ENCODE results near the gene TSPAN9.

TSPAN9 gene

GRCh38 chr12:3328081-3328480 is 250.9 kb downstream of the TSPAN9 start:
- no peak for TF ChIP-seq CTCF (IDR thresholded peaks at IDR 0.05)
- Histone ChIP-seq H3K4me3 (ENCODE audit: low read depth, low read length) (no peak overlapping the region), H3K4me2 (ENCODE audit: low read length) (no peak overlapping the region), H3K27me3 (ENCODE audit: control insufficient read depth, insufficient read depth, low read length) (no peaks in the 10 kb centered on the region), H3K27ac (no peak overlapping the region), H3K4me1 (no peaks in the 10 kb centered on the region), H2AFZ (no peak overlapping the region), H3K36me3 (ENCODE audit: control insufficient read depth, insufficient read depth, low read length) (no peaks in the 10 kb centered on the region), H3K79me2 (no peaks in the 10 kb centered on the region), H3K9me3 (ENCODE audit: control insufficient read depth, low read length) (no peaks in the 10 kb centered on the region), H3K9ac (no peak overlapping the region)

- TF ChIP-seq CTCF (IDR thresholded peaks at IDR 0.05) = no peak
- no peaks in the 10 kb centered on the region for H3K79me2 ChIP-seq
These were observed 251.4 kb downstream of the TSPAN9 start for GRCh38 chr12:3328571-3328970.

GRCh38 chr12:3329361-3329760 is 252.2 kb downstream of the TSPAN9 start:
- no peak overlapping the region for H3K4me2 ChIP-seq (ENCODE audit: low read length)
- no peaks in the 10 kb centered on the region for H3K27me3 ChIP-seq (ENCODE audit: control insufficient read depth, insufficient read depth, low read length)
- no peak overlapping the region for H3K9ac ChIP-seq
- no peaks in the 10 kb centered on the region for H3K4me1 ChIP-seq
- H3K79me2 ChIP-seq = no peaks in the 10 kb centered on the region
- H3K36me3 ChIP-seq (ENCODE audit: control insufficient read depth, insufficient read depth, low read length) = no peaks in the 10 kb centered on the region
- H3K27ac ChIP-seq = no peak overlapping the region
- TF ChIP-seq CTCF (IDR thresholded peaks at IDR 0.05) = no peak
- no peak overlapping the region for H2AFZ ChIP-seq
- no peak overlapping the region for H3K4me3 ChIP-seq (ENCODE audit: low read depth, low read length)
- no peaks in the 10 kb centered on the region for H3K9me3 ChIP-seq (ENCODE audit: control insufficient read depth, low read length)

More at GRCh38 chr12:3328571-3328970, 251.4 kb downstream of the TSPAN9 start:
- no peak overlapping the region for H2AFZ ChIP-seq
- no peak overlapping the region for H3K9ac ChIP-seq
- no peak overlapping the region for H3K27ac ChIP-seq
- H3K4me1 ChIP-seq = no peaks in the 10 kb centered on the region
- H3K9me3 ChIP-seq (ENCODE audit: control insufficient read depth, low read length) = no peaks in the 10 kb centered on the region
- H3K27me3 ChIP-seq (ENCODE audit: control insufficient read depth, insufficient read depth, low read length) = no peaks in the 10 kb centered on the region
- no peaks in the 10 kb centered on the region for H3K36me3 ChIP-seq (ENCODE audit: control insufficient read depth, insufficient read depth, low read length)
- no peak overlapping the region for H3K4me2 ChIP-seq (ENCODE audit: low read length)
- no peak overlapping the region for H3K4me3 ChIP-seq (ENCODE audit: low read depth, low read length)

GRCh38 chr12:3330976-3331510 is 253.9 kb downstream of the TSPAN9 start:
- Histone ChIP-seq H3K36me3 (ENCODE audit: control insufficient read depth, insufficient read depth, low read length) (no peaks in the 10 kb centered on the region), H3K79me2 (no peaks in the 10 kb centered on the region), H3K27me3 (ENCODE audit: control insufficient read depth, insufficient read depth, low read length) (no peaks in the 10 kb centered on the region), H2AFZ (no peak overlapping the region), H3K9me3 (ENCODE audit: control insufficient read depth, low read length) (no peaks in the 10 kb centered on the region), H3K4me2 (ENCODE audit: low read length) (no peak overlapping the region), H3K4me1 (no peaks in the 10 kb centered on the region), H3K9ac (no peak overlapping the region), H3K4me3 (ENCODE audit: low read depth, low read length) (no peak overlapping the region), H3K27ac (no peak overlapping the region)
- no peak for TF ChIP-seq CTCF (IDR thresholded peaks at IDR 0.05)

- no peak overlapping the region for H3K27ac ChIP-seq
- no peaks in the 10 kb centered on the region for H3K79me2 ChIP-seq
- no peak overlapping the region for H3K4me2 ChIP-seq (ENCODE audit: low read length)
- no peaks in the 10 kb centered on the region for H3K9me3 ChIP-seq (ENCODE audit: control insufficient read depth, low read length)
- no peaks in the 10 kb centered on the region for H3K4me1 ChIP-seq
- no peak for TF ChIP-seq CTCF (IDR thresholded peaks at IDR 0.05)
- H2AFZ ChIP-seq = no peak overlapping the region
- H3K9ac ChIP-seq = no peak overlapping the region
- no peaks in the 10 kb centered on the region for H3K27me3 ChIP-seq (ENCODE audit: control insufficient read depth, insufficient read depth, low read length)
- H3K4me3 ChIP-seq (ENCODE audit: low read depth, low read length) = no peak overlapping the region
- H3K36me3 ChIP-seq (ENCODE audit: control insufficient read depth, insufficient read depth, low read length) = no peaks in the 10 kb centered on the region
These were observed 255.0 kb downstream of the TSPAN9 start for GRCh38 chr12:3332188-3332587.
